ENCODE results near the gene OSM.

OSM gene

GRCh38 chr22:30266445-30267381 lies at the start of gene OSM:
Gene OSM, minus strand, starts transcription at chr22:30266851. Its CDS starts 52 bp downstream, at chr22:30266799.
- peak; percentile 57 for DNase-seq (ENCODE audit: low spot score)

GRCh38 chr22:30315962-30316576 lies 49.4 kb upstream of the OSM start:
- no peak for DNase-seq (ENCODE audit: low spot score)

GRCh38 chr22:30314915-30315314 lies 48.3 kb upstream of the OSM start:
- no peak for DNase-seq (ENCODE audit: low spot score)

- no peak for DNase-seq (ENCODE audit: low spot score)
These were observed 47.1 kb upstream of the OSM start for GRCh38 chr22:30313527-30314363.

GRCh38 chr22:30312053-30312452 lies 45.4 kb upstream of the OSM start:
- DNase-seq (ENCODE audit: low spot score) = no peak

- no peak for DNase-seq (ENCODE audit: low spot score)
These were observed 44.5 kb upstream of the OSM start for GRCh38 chr22:30310881-30311771.

- DNase-seq (ENCODE audit: low spot score) = peak; percentile 11
These were observed 43.5 kb upstream of the OSM start for GRCh38 chr22:30309951-30310741.

- peak; percentile 33 for DNase-seq (ENCODE audit: low spot score)
These were observed 42.0 kb upstream of the OSM start for GRCh38 chr22:30308518-30309230.

GRCh38 chr22:30308093-30308492 lies 41.4 kb upstream of the OSM start:
- DNase-seq (ENCODE audit: low spot score) = no peak

GRCh38 chr22:30307041-30307574 lies 40.5 kb upstream of the OSM start:
- DNase-seq (ENCODE audit: low spot score) = no peak

GRCh38 chr22:30306627-30307011 lies 40.0 kb upstream of the OSM start:
- DNase-seq (ENCODE audit: low spot score) = peak; percentile 15

- peak; percentile 51 for DNase-seq (ENCODE audit: low spot score)
These were observed 39.4 kb upstream of the OSM start for GRCh38 chr22:30305906-30306626.

GRCh38 chr22:30305519-30305905 lies 38.9 kb upstream of the OSM start:
- peak; percentile 71 for DNase-seq (ENCODE audit: low spot score)

- DNase-seq (ENCODE audit: low spot score) = peak; percentile 76
These were observed 38.0 kb upstream of the OSM start for GRCh38 chr22:30304495-30305244.

- DNase-seq (ENCODE audit: low spot score) = no peak
These were observed 36.1 kb upstream of the OSM start for GRCh38 chr22:30302810-30303138.

- peak; percentile 54 for DNase-seq (ENCODE audit: low spot score)
These were observed 35.6 kb upstream of the OSM start for GRCh38 chr22:30301995-30302809.

GRCh38 chr22:30299322-30299721 lies 32.7 kb upstream of the OSM start:
- DNase-seq (ENCODE audit: low spot score) = no peak

All from germinal center (tissue), 1 donor.